Measurements from ENCODE around the gene SPP2. TPM values are rescaled to one million over a fixed set of nuclear protein-coding genes. Genes with fewer than 3 reads are reported as not detected.

SPP2 gene
- total and polyA plus RNA-seq, 2 of the 8 experiments (the other 6 are each of a cell fraction or from before 2014, with no cell fraction given) = not detected

DNA sequence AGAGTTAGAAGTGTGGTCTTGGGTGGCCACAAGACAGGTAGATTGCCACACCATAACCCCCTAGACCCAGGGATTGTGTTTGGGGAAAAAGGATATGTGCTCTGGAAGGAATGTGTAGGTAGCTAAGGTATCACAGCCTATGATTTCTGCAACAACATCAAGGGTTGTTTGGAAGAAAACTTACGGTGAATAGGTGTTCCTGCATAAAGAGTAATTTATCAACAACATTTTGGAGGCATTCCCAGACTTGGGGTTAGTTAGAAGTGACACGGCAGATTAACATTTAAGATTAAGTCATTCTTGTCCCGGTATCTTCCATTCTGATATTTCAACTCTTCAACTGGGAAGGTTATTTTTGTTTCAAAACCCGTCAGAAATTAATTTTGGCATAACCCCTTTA, 65.5 kb downstream of the SPP2 start (continued):
- TF ChIP-seq MAFK (IDR thresholded peaks at IDR 0.05; ENCODE audit: low read depth, low read length) = no peak

Data from H1 (cell line).